Limb (tissue), 2 donors: Measurements from ENCODE around the gene MRPL40.
"Not testable (repeated sequence)": the region's sequence is repeated elsewhere in the genome, so short reads cannot be mapped to it uniquely, and the experiment has no call there.

ENCODE experiments used
- DNase-seq, 2 donors: peaks; one replicate each; pipeline ENCODE4 v3.0.0-alpha.2; 2016; ENCODE audit errors: extremely low spot score in 2 of 2

Gene MRPL40

DNA sequence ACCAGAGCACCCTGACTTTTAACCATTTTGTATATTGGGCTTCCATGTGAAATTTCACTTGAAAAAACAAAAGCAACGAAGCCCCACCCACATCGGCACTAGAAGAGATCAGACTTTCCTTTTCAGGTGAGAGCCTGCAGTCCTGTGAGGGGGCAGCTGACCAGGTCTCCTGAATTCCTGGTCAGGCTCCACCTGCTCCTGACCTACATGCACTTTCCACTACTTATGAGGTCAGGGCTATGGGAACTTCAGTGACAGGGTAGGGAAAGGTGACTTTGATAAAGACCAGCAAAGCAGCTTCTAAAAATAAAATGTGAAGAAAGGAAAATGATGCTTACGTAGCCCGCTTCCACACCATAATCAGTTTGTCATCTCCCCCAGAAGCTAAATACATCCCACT is 25.5 kb upstream of the MRPL40 start:
- no peak for DNase-seq

GRCh38 chr22:19407649-19408606 is 24.4 kb upstream of the MRPL40 start:
- no peak for DNase-seq

GRCh38 chr22:19410941-19411689 is 21.2 kb upstream of the MRPL40 start:
- DNase-seq = no peak

- DNase-seq = no peak
Measured at GRCh38 chr22:19411690-19412045, 20.7 kb upstream of the MRPL40 start.

DNA sequence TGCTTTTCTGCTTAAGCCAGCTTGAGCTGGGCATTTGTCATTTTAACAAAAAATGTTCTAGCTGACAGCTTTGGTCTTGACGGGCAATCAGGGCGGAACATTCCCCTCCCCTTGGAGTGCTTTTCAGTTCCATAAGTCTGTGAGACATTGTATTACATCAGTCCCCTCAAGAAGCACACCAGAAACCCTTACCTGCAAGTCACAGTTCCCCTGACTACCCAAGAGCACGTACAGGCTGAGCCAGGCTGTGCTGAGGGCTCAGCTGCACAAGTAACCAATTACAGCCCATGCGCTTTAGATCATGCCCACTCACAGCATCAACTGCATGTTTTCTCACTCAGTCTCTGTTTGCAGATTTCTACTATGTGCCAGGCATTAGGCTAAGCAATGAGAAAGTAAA is 19.9 kb upstream of the MRPL40 start:
- DNase-seq = no peak

- no peak for DNase-seq
Measured at GRCh38 chr22:19412923-19413322, 19.4 kb upstream of the MRPL40 start.

DNA sequence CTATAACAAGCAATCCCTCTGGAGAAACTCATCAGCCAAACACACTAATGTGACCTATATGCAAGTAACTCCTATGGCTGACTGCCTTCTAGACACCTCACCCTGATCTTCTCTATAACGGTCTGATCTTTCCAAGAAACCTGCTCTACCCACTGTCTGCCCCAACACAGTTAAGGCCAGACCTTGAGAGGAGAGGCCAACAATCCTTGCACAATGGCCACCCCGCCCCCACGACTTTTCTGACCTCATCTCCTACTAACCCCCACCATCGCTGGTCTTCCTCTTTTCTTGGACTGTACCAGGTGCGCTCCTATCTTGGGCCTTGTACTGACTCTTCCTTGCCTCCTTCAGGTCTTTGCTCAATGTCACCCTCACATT is 13.3 kb upstream of the MRPL40 start:
- no peak for DNase-seq

DNA sequence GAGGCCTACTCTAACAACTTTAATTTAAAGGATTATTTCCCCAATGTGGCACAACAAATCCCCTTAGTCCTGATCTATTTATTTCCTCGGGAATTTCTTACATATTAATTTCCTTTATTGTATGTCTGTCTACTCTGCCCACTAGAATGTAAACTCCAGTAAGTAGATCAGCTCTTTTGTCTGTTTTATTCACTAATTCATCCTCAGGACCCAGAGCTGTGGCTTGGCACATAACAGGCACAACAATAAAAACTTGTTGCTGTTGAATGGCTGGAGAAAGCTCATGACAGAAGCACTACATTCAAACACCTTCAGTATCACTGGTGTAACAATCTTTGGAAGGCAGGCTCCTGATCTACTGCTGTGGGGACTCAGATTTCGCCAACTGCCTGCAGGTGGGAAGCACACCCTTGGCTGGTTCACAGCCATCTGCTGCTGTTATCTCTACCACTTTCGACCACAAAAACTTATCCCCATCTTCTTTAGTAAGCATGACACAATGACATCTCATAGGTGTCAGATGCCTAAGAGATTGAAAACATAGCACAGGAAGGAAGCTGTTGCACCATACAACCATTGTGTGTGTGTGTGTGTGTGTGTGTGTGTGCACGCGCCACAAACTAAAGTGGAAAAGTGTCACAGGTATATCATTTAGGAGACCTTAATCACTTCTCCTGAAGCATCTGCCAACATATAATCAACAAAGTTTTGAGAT is 12.7 kb upstream of the MRPL40 start:
- DNase-seq = no peak

- DNase-seq = no peak
Measured at GRCh38 chr22:19420321-19420720, 12.0 kb upstream of the MRPL40 start.

GRCh38 chr22:19422440-19423301 is 9.7 kb upstream of the MRPL40 start:
- no peak for DNase-seq

DNA sequence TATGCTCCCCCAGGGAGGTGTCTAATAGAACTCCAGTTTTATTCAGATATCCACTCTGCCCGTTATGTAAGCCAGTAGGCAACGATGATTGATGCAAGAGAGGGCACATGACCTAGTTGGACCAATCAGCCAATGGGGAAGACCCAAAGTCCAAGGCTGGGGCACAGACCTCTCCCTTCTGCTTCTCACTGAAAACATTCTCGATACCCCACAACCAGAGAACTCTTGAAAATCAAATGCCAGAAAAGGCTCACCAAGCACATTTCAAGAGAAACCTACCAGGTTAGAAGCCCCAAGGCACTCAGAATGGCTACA is 8.2 kb upstream of the MRPL40 start:
- DNase-seq = no peak

GRCh38 chr22:19429950-19430889 is 2.1 kb upstream of the MRPL40 start:
- DNase-seq = peak in 1 of 2 donors; percentile 37

- DNase-seq = peak in 1 of 2 donors; percentile 56
Measured at GRCh38 chr22:19430890-19431541, 1.3 kb upstream of the MRPL40 start.

- peak; percentile 62 to 92 for DNase-seq
Measured at GRCh38 chr22:19431649-19432132, 654 bp upstream of the MRPL40 start, which contains the start of gene HIRA. TSS of gene HIRA (minus strand) at chr22:19431733. CDS start at chr22:19431476, 257 bp downstream.

DNA sequence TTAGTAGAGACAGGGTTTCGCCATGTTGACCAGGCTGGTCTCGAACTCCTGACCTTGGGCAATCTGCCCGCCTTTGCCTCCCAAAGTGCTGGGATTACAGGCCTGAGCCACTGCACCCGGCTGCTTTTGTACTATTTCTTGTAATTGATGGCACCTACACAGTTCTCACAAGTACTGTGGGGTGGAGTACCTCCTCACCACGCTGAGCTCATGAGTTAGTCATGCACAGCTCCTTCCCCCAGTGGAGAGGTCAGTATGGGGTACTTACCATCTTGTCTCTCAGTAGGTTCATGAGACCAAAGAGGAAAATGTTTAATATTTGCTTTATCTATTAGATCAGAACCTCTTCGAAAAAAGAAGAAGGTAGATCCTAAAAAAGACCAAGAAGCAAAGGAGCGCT is 2.1 kb downstream of the MRPL40 start:
- no peak for DNase-seq

DNA sequence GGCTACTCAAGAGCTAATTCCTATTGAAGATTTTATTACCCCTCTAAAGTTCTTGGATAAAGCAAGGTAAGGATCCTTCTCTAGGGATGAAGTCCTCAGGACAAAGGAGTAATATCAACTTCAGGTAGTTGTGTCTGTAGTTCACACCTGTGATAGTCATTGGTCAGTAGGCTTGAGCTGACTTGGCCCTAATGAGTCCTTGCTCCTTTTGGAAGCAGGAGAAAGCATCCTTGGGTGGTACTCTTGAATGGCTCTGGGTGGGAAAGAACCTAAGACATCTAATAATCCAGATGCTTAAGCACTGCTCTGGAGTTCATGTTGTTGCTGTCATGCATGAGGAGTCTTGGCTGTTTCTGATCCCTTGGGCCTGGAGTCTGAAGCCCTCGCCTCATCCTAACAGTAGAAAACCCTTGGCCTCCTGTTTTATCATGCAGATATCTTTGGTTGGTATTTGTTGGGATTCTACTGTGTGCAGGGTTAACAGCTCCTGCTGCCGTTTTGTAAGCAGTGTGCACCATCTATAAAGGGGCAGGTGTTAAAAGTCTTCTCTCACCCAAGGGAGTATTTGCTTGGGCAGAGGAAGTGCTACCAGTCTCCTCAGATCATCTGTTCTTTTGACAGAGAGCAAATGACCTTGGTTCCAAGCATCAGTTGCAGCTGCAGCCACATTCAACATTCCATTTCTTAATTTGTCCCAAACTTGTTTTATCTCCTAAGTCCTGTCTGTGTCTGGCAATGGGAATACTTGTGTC is 2.7 kb downstream of the MRPL40 start:
- no peak for DNase-seq

- not testable (repeated sequence) for DNase-seq
Measured at GRCh38 chr22:19436444-19437161, 4.3 kb downstream of the MRPL40 start.

DNA sequence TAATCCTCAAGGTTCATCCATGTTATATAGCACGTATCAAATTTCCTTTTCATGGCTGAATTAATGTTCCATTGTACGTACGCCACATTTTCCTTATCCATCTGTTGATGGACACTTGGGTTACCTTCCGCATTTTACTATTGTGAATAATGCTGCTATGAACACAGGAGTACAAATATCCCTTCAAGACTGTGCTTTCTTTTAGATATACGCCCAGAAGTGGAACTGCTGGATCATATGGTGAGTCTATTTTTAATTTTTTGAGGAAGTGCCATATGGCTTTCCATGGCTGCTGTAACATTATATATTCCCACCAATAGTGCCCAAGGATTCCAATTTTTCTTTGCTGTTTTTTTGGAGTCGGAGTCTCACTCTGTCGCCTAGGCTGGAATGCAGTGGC is 6.0 kb downstream of the MRPL40 start:
- no peak for DNase-seq
